GM12878 (cell line): ENCODE measurements around the gene PLK2. TPM values are rescaled to one million over a fixed set of nuclear protein-coding genes. Genes with fewer than 3 reads are reported as not detected.

ENCODE experiments used
- ATAC-seq: fragments of 200-7000 bp; cut with Tn5 transposase; 3 replicates; pipeline ENCODE4 v1.9.1; 2020; ENCODE audit warnings: mild to moderate bottlenecking, moderate library complexity
- BruUV-seq: library from RNA; stranded (reverse); fragments of 400-500 nt; replicated peaks from 2 replicates; lab custom pipeline; 2021; lab: Mats Ljungman, UMichigan
- CTCF ChIA-PET: fragments of 300-600 bp; sonication (Branson Sonifier 250); formaldehyde crosslinking; extraction: SDS; loops from one replicate; lab custom pipeline; 2021; ENCODE audit warnings: inconsistent platforms; lab: Yijun Ruan, JAX
- POLR2A ChIA-PET: fragments of 350-600 bp; formaldehyde crosslinking; extraction: SDS; loops from one replicate; lab custom pipeline; 2021; ENCODE audit warnings: inconsistent platforms; lab: Charles Lee
- RAD21 ChIA-PET: fragments of 300-600 bp; sonication (Branson Sonifier 250); formaldehyde crosslinking; loops from one replicate; lab custom pipeline; 2023; ENCODE audit warnings: antibody characterized with exemption; ENCODE audit not compliant: unreplicated experiment; lab: Charles Lee
- SMC1A ChIA-PET: fragments of 300-600 bp; sonication (Branson Sonifier 250); formaldehyde crosslinking; loops from one replicate; lab custom pipeline; 2023; ENCODE audit not compliant: unreplicated experiment, uncharacterized antibody; lab: Charles Lee
- DNase-seq: peaks from one replicate; pipeline ENCODE4 v3.0.0-alpha.2; 2011; ENCODE audit warnings: low read depth, low spot score
- FAIRE-seq: peaks from 3 replicates; lab custom pipeline; 2011; peaks lifted over from hg19 to GRCh38; lab: Jason Lieb, UNC
- H2AFZ ChIP-seq: 2 replicates; pipeline ENCODE4 v1.6.0; 2011; ENCODE audit warnings: low read depth, low read length, control low read depth; ENCODE audit not compliant: control insufficient read depth
- H3K27ac ChIP-seq: 2 replicates; pipeline ENCODE4 v1.5.1; 2011; ENCODE audit warnings: control low read depth; ENCODE audit not compliant: control insufficient read depth, insufficient read depth
- H3K27me3 ChIP-seq, 2 experiments: replicated peaks in 1 of 2; 2 replicates each; pipeline versions ENCODE4 v1.6.0 to v1.6.1; 2011; ENCODE audit warnings: low read length in 1 of 2; ENCODE audit not compliant: control insufficient read depth in 2 of 2, insufficient read depth in 2 of 2
- H3K36me3 ChIP-seq, 2 experiments: 2 replicates each; pipeline ENCODE4 v1.5.1; 2011; ENCODE audit warnings: low read length in 1 of 2; ENCODE audit not compliant: control insufficient read depth in 2 of 2, insufficient read depth in 2 of 2
- H3K4me1 ChIP-seq: 2 replicates; pipeline ENCODE4 v1.6.1; 2011; ENCODE audit warnings: mild to moderate bottlenecking, low read length, moderate library complexity, mixed read lengths; ENCODE audit not compliant: control insufficient read depth, insufficient read depth
- H3K4me2 ChIP-seq: 2 replicates; pipeline ENCODE4 v1.6.0; 2011; ENCODE audit warnings: control low read depth; ENCODE audit not compliant: control insufficient read depth, insufficient read depth
- H3K4me3 ChIP-seq: fragments of 200-600 bp; sonication (generic); 2 replicates; pipeline ENCODE4 v1.5.1; 2016
- H3K79me2 ChIP-seq: 2 replicates; pipeline ENCODE4 v1.6.0; 2011; ENCODE audit warnings: low read length; ENCODE audit not compliant: control insufficient read depth, insufficient read depth
- H3K9ac ChIP-seq: 2 replicates; pipeline ENCODE4 v1.8.0; 2011; ENCODE audit warnings: low read length, control low read depth, mixed read lengths; ENCODE audit not compliant: control insufficient read depth, insufficient read depth
- H3K9me3 ChIP-seq: replicated peaks from 3 replicates; pipeline ENCODE4 v1.5.1; 2011; ENCODE audit warnings: mild to moderate bottlenecking, low read length; ENCODE audit not compliant: control insufficient read depth, insufficient read depth
- H4K20me1 ChIP-seq: 2 replicates; pipeline ENCODE4 v1.6.0; 2011; ENCODE audit not compliant: control insufficient read depth, insufficient read depth
- ATF7 ChIP-seq: fragments of 450-650 bp; IDR thresholded peaks from 2 replicates; pipeline ENCODE4 v1.6.1; 2016; ENCODE audit warnings: low read depth, mild to moderate bottlenecking
- CHD2 ChIP-seq: IDR thresholded peaks from 2 replicates; pipeline ENCODE4 v1.6.1; 2011; ENCODE audit warnings: low read depth, low read length, improper control_type of control experiment, borderline replicate concordance
- HDAC2 ChIP-seq: fragments of 200-600 bp; sonication (generic); IDR thresholded peaks from 2 replicates; pipeline ENCODE4 v1.6.1; 2017
- POLR2AphosphoS2 ChIP-seq: IDR thresholded peaks from 2 replicates; pipeline ENCODE4 v1.6.1; 2011; ENCODE audit warnings: low read depth, mild to moderate bottlenecking, low read length, improper control_type of control experiment, moderate library complexity
- PRDM15 ChIP-seq: fragments of 450-650 bp; formaldehyde crosslinking; IDR thresholded peaks from 2 replicates; pipeline ENCODE4 v1.4.0; 2020; ENCODE audit warnings: mild to moderate bottlenecking, moderate library complexity
- RAD21 ChIP-seq: IDR thresholded peaks from 2 replicates; pipeline ENCODE4 v1.6.1; 2011; ENCODE audit warnings: mild to moderate bottlenecking, low read depth, low read length, moderate library complexity; ENCODE audit not compliant: insufficient read depth
- YY1 ChIP-seq: IDR thresholded peaks from 2 replicates; pipeline ENCODE4 v1.6.1; 2011; ENCODE audit warnings: low read depth, mild to moderate bottlenecking, low read length
- ZNF24 ChIP-seq: fragments of 450-650 bp; IDR thresholded peaks from 2 replicates; pipeline ENCODE4 v1.6.1; 2017; ENCODE audit warnings: antibody characterized with exemption, mild to moderate bottlenecking
- WGBS: methylation state at CpG from one replicate; pipeline ENCODE4 v1.1.6; 2016; ENCODE audit warnings: low lambda C conversion rate; ENCODE audit not compliant: insufficient replicate concordance, insufficient coverage; ENCODE audit errors: missing lambda C conversion rate; 5-methylcytosine and 5-hydroxymethylcytosine counted together
- in situ Hi-C: fragments of 300-500 bp; cut with MboI; formaldehyde crosslinking; loops from 9 replicates; pipeline ENCODE4 v1.14.3; 2018; ENCODE audit warnings: mixed read lengths
- intact Hi-C: fragments of 100-400 bp; cut with micrococcal nuclease; formaldehyde crosslinking; loops from one replicate; pipeline ENCODE4 v1.14.2; 2022; ENCODE audit not compliant: unreplicated experiment
- polyA plus RNA-seq, 11 experiments: library from polyadenylated mRNA; depleted of rRNA in 4 of 11; unstranded in 6 of 11; stranded (reverse) in 5 of 11; fragments of >200 nt; fragmentation: Nextera tagmentation in 4 of 11; fragmentation: Illumina TruSeq in 1 of 11; extraction: Ambion mirVana in 4 of 11; extraction: Trizol in 1 of 11; gene quantifications; 1 replicate in 1 of 11; 2 replicates in 10 of 11; pipeline versions ENCODE4 v1.2.1 to v1.2.3, GENCODE V29; 2011 to 2016; ENCODE audit warnings: inconsistent platforms in 2 of 11, missing spikeins in 2 of 11, low read depth in 1 of 11
- total RNA-seq, 4 experiments: library from RNA; depleted of rRNA in 3 of 4; stranded (reverse); fragments of >200 nt in 3 of 4; fragmentation: Illumina TruSeq in 1 of 4; extraction: Trizol in 1 of 4; gene quantifications; 2 replicates each; pipeline versions ENCODE4 v1.2.1 to v1.2.3, GENCODE V29; 2013 to 2021

The PLK2 gene
- total and polyA plus RNA-seq, 10 of the 15 experiments (the other 5 are each of a cell fraction or from before 2014, with no cell fraction given) = 0.07 to 3.9 (median 0.52) TPM

- 51% methylated on average over 3 of the region's 3 CpGs for WGBS
- in situ Hi-C loops = loop anchor here (10.0 kb wide), 1 partner anchor 341 kb away; no protein-coding TSS in a partner anchor
- Histone ChIP-seq H3K27ac (no peak overlapping the region), H3K27me3 (no peaks in the 10 kb centered on the region), H3K9me3 (no peaks in the 10 kb centered on the region), H3K36me3 (no peaks in the 10 kb centered on the region), H3K4me1 (peaks cover 5% of the 10 kb centered on the region), H3K79me2 (no peaks in the 10 kb centered on the region), H4K20me1 (no peaks in the 10 kb centered on the region), H3K4me3 (no peak overlapping the region), H3K9ac (no peak overlapping the region), H2AFZ (no peak overlapping the region), H3K4me2 (no peak overlapping the region)
- intact Hi-C loops = no loop called here
- no peak for ATAC-seq
- CTCF ChIA-PET = interaction anchor here (0.6 to 0.9 kb wide), 2 partner anchors 296 to 314 kb away, joined by 3 read pairs; no protein-coding TSS in a partner anchor
- BruUV-seq = no TSS peak
- POLR2A ChIA-PET = no interaction called here
- RAD21 ChIA-PET = interaction anchor here (1.1 kb wide), 1 partner anchor 347 kb away, joined by 3 read pairs; no protein-coding TSS in a partner anchor
- SMC1A ChIA-PET = interaction anchor here (0.6 to 1.6 kb wide), 5 partner anchors 11 to 356 kb away, joined by 3 to 6 read pairs (median 3); no protein-coding TSS in a partner anchor
- no peak for FAIRE-seq
- no peak for DNase-seq
- no peak for TF ChIP-seq ATF7
- TF ChIP-seq CHD2 = no peak
These were observed 43.6 kb upstream of the PLK2 start for GRCh38 chr5:58503390-58504046.

GRCh38 chr5:58501778-58502417 is 42.0 kb upstream of the PLK2 start:
- H3K9ac ChIP-seq = no peak overlapping the region
- H3K79me2 ChIP-seq = no peaks in the 10 kb centered on the region
- no peak for ATAC-seq
- POLR2A ChIA-PET = no interaction called here
- in situ Hi-C loops (loop anchor here (10.0 kb wide), 1 partner anchor 343 kb away; no protein-coding TSS in a partner anchor), intact Hi-C loops (no loop called here)
- FAIRE-seq = no peak
- no peak for TF ChIP-seq PRDM15
- no peak for TF ChIP-seq HDAC2
- TF ChIP-seq YY1 = no peak
- TF ChIP-seq ZNF24 = no peak
- no peak for TF ChIP-seq RAD21
- TF ChIP-seq POLR2AphosphoS2 = no peak
- no peaks in the 10 kb centered on the region for H3K9me3 ChIP-seq
- SMC1A ChIA-PET = interaction anchor here (1.1 to 1.5 kb wide), 2 partner anchors 9 to 347 kb away, joined by 4 read pairs; no protein-coding TSS in a partner anchor
- H3K27ac ChIP-seq = no peak overlapping the region
- no peak overlapping the region for H3K4me2 ChIP-seq
- RAD21 ChIA-PET = no interaction called here
- no TSS peak for BruUV-seq
- H4K20me1 ChIP-seq = no peaks in the 10 kb centered on the region
- no peaks in the 10 kb centered on the region for H3K36me3 ChIP-seq
- WGBS = 40% methylated on average over 2 of the region's 2 CpGs
- peaks cover 5% of the 10 kb centered on the region for H3K4me1 ChIP-seq
- no peak overlapping the region for H3K4me3 ChIP-seq
- DNase-seq = no peak
- H2AFZ ChIP-seq = no peak overlapping the region
- CTCF ChIA-PET = interaction anchor here (0.8 to 1.3 kb wide), 2 partner anchors 16 to 348 kb away, joined by 3 read pairs; no protein-coding TSS in a partner anchor
- H3K27me3 ChIP-seq = no peaks in the 10 kb centered on the region; a peak in 1 of 4 replicates
